Loucy (cell line): ENCODE results near the gene OR52E1.

Experiments used
- H2AFZ ChIP-seq: fragments of 200-600 bp; sonication (generic); 2 replicates; pipeline ENCODE4 v1.6.0; 2016; ENCODE audit warnings: antibody characterized with exemption, mild to moderate bottlenecking, low read length, moderate library complexity
- H3F3A ChIP-seq: fragments of 200-600 bp; 2 replicates; pipeline ENCODE4 v1.6.0; 2016; ENCODE audit warnings: antibody characterized with exemption, low read depth, mild to moderate bottlenecking
- H3K27me3 ChIP-seq: fragments of 200-600 bp; sonication (generic); 2 replicates; pipeline ENCODE4 v1.6.1; 2014; ENCODE audit warnings: low read length, mild to moderate bottlenecking; ENCODE audit not compliant: insufficient read depth, poor library complexity, severe bottlenecking
- H3K36me3 ChIP-seq: fragments of 200-600 bp; sonication (generic); 2 replicates; pipeline ENCODE4 v1.6.1; 2016; ENCODE audit warnings: low read length; ENCODE audit not compliant: insufficient read depth
- H3K4me1 ChIP-seq: fragments of 200-600 bp; sonication (generic); 2 replicates; pipeline ENCODE4 v1.5.1; 2014; ENCODE audit warnings: low read length, mild to moderate bottlenecking; ENCODE audit not compliant: insufficient read depth, poor library complexity, severe bottlenecking
- H3K4me2 ChIP-seq: fragments of 200-600 bp; sonication (generic); 2 replicates; pipeline ENCODE4 v1.6.0; 2014; ENCODE audit warnings: antibody characterized with exemption, low read length, low read depth, mild to moderate bottlenecking; ENCODE audit not compliant: poor library complexity, severe bottlenecking
- H3K4me3 ChIP-seq: fragments of 200-600 bp; sonication (generic); 2 replicates; pipeline ENCODE4 v1.5.1; 2014; ENCODE audit warnings: low read length, mild to moderate bottlenecking, mixed read lengths; ENCODE audit not compliant: poor library complexity, severe bottlenecking
- H3K79me2 ChIP-seq: fragments of 200-600 bp; sonication (generic); 2 replicates; pipeline ENCODE4 v1.6.1; 2014; ENCODE audit warnings: low read length; ENCODE audit not compliant: insufficient read depth
- H3K9ac ChIP-seq: fragments of 200-600 bp; sonication (generic); 2 replicates; pipeline ENCODE4 v1.6.0; 2014; ENCODE audit warnings: mild to moderate bottlenecking, low read depth, low read length, moderate library complexity; ENCODE audit not compliant: poor library complexity, severe bottlenecking
- H3K9me2 ChIP-seq: fragments of 200-600 bp; sonication (generic); replicated peaks from 2 replicates; pipeline ENCODE4 v1.6.1; 2016; ENCODE audit warnings: low read depth, low read length, mixed read lengths
- H3K9me3 ChIP-seq: fragments of 200-600 bp; sonication (generic); 2 replicates; pipeline ENCODE4 v1.6.1; 2014; ENCODE audit warnings: mild to moderate bottlenecking, antibody characterized with exemption, low read length, low read depth; ENCODE audit not compliant: insufficient read depth
- H4K20me1 ChIP-seq: fragments of 200-600 bp; sonication (generic); 2 replicates; pipeline ENCODE4 v1.6.0; 2014; ENCODE audit warnings: antibody characterized with exemption, low read length, mild to moderate bottlenecking; ENCODE audit not compliant: insufficient read depth, poor library complexity, severe bottlenecking
- EZH2phosphoT487 ChIP-seq: fragments of 200-600 bp; IDR thresholded peaks from 2 replicates; pipeline ENCODE4 v1.6.1; 2018; ENCODE audit warnings: antibody characterized with exemption, mild to moderate bottlenecking, moderate library complexity, borderline replicate concordance
- TF ChIP-seq, protein P1 (sequence below): fragments of 200-600 bp; sonication (generic); conservative IDR thresholded peaks from 2 replicates; pipeline ENCODE4 v1.5.1; 2014; ENCODE audit warnings: mild to moderate bottlenecking, antibody characterized with exemption, low read length

Gene OR52E1

GRCh38 chr11:5102246-5102645, 32.9 kb downstream of the OR52E1 start:
- Histone ChIP-seq H3K9me2 (no peaks in the 10 kb centered on the region), H4K20me1 (no peaks in the 10 kb centered on the region), H3K9ac (no peak overlapping the region), H3K4me3 (no peak overlapping the region), H3K9me3 (no peaks in the 10 kb centered on the region), H3K4me1 (no peaks in the 10 kb centered on the region), H2AFZ (no peak overlapping the region), H3K79me2 (no peaks in the 10 kb centered on the region), H3K4me2 (no peak overlapping the region), H3K27me3 (no peaks in the 10 kb centered on the region), H3K36me3 (no peaks in the 10 kb centered on the region), H3F3A (no peaks in the 10 kb centered on the region)
- TF ChIP-seq, protein P1, sequence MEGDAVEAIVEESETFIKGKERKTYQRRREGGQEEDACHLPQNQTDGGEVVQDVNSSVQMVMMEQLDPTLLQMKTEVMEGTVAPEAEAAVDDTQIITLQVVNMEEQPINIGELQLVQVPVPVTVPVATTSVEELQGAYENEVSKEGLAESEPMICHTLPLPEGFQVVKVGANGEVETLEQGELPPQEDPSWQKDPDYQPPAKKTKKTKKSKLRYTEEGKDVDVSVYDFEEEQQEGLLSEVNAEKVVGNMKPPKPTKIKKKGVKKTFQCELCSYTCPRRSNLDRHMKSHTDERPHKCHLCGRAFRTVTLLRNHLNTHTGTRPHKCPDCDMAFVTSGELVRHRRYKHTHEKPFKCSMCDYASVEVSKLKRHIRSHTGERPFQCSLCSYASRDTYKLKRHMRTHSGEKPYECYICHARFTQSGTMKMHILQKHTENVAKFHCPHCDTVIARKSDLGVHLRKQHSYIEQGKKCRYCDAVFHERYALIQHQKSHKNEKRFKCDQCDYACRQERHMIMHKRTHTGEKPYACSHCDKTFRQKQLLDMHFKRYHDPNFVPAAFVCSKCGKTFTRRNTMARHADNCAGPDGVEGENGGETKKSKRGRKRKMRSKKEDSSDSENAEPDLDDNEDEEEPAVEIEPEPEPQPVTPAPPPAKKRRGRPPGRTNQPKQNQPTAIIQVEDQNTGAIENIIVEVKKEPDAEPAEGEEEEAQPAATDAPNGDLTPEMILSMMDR = no peak
- no peak for TF ChIP-seq EZH2phosphoT487

DNA sequence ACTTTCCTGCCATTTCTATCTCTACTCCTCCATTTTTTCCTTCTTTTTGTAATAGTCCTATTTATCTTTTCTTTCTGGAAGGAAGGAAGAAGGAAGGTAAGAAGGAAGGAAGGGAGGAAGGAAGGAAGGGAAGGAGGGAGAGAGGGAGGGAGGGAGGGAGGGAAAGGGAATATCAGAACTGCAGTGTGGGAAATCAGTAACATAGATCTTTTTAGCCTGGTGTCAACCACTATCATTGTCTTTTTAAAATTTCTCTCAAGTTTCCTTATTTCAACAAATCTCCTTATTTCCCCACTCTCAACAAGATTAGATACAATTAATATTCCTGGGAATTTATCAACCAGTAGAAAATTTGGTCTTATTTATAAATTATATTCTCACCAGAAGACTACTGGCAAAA, 33.7 kb downstream of the OR52E1 start:
- Histone ChIP-seq H3K9ac (no peak overlapping the region), H3K4me3 (no peak overlapping the region), H3F3A (no peaks in the 10 kb centered on the region), H4K20me1 (no peaks in the 10 kb centered on the region), H3K4me1 (no peaks in the 10 kb centered on the region), H3K9me3 (no peaks in the 10 kb centered on the region), H3K79me2 (no peaks in the 10 kb centered on the region), H3K4me2 (no peak overlapping the region), H2AFZ (no peak overlapping the region), H3K9me2 (no peaks in the 10 kb centered on the region), H3K27me3 (no peaks in the 10 kb centered on the region), H3K36me3 (no peaks in the 10 kb centered on the region)
- TF ChIP-seq, protein P1 = no peak
- TF ChIP-seq EZH2phosphoT487 = no peak

DNA sequence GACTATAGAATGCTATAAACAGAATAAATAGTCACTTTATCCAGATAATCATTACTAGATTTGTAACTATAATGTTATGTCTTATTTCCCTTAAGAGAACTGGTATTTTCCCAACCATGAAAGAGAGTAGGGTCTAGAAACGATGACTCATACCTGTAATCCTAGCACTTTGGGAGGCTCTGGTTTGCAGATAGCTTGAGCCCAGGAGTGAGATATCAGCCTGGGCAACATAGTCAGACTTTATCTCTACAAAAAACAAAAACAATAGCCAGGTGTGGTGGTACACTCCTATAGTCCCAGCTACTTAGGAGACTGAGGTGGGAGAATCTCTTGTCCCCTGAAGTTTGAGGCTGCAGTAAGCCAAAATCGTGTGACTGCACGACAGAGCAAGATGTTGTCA, 37.9 kb downstream of the OR52E1 start:
- no peak overlapping the region for H3K4me3 ChIP-seq
- H3K9ac ChIP-seq = no peak overlapping the region
- H3K36me3 ChIP-seq = no peaks in the 10 kb centered on the region
- no peaks in the 10 kb centered on the region for H3K27me3 ChIP-seq
- no peaks in the 10 kb centered on the region for H3K4me1 ChIP-seq
- H2AFZ ChIP-seq = no peak overlapping the region
- H3F3A ChIP-seq = no peaks in the 10 kb centered on the region
- H3K4me2 ChIP-seq = no peak overlapping the region
- H3K9me2 ChIP-seq = no peaks in the 10 kb centered on the region
- no peaks in the 10 kb centered on the region for H3K79me2 ChIP-seq
- H4K20me1 ChIP-seq = no peaks in the 10 kb centered on the region
- TF ChIP-seq, protein P1 = no peak
- TF ChIP-seq EZH2phosphoT487 = no peak
- no peaks in the 10 kb centered on the region for H3K9me3 ChIP-seq
